Colonic mucosa (tissue), 4 donors: Measurements from ENCODE around the gene KCND3. TPM values are rescaled to one million over a fixed set of nuclear protein-coding genes. Genes with fewer than 3 reads are reported as not detected.

Experiments used
- DNase-seq: peaks from one replicate; pipeline ENCODE4 v3.0.0-alpha.2; 2020
- H3K27ac ChIP-seq: fragments of 200-600 bp; one replicate; pipeline ENCODE4 v1.8.0; 2021
- H3K27me3 ChIP-seq: fragments of 200-600 bp; one replicate; pipeline ENCODE4 v1.8.0; 2021
- H3K36me3 ChIP-seq: fragments of 200-600 bp; one replicate; pipeline ENCODE4 v1.8.0; 2021
- H3K4me1 ChIP-seq: fragments of 200-600 bp; one replicate; pipeline ENCODE4 v1.8.0; 2021; ENCODE audit warnings: mild to moderate bottlenecking
- H3K4me3 ChIP-seq: fragments of 200-600 bp; one replicate; pipeline ENCODE4 v1.8.0; 2021
- H3K9ac ChIP-seq, 2 donors: one replicate each; pipeline ENCODE4 v1.7.0; 2013; ENCODE audit warnings: control low read depth in 2 of 2, low read depth in 2 of 2, low read length in 2 of 2
- H3K9me3 ChIP-seq: fragments of 200-600 bp; one replicate; pipeline ENCODE4 v1.8.0; 2021
- CTCF ChIP-seq: fragments of 200-600 bp; IDR thresholded peaks from one replicate; pipeline ENCODE4 v1.8.0; 2022; ENCODE audit warnings: antibody characterized with exemption, mild to moderate bottlenecking
- intact Hi-C: fragments of 100-400 bp; cut with DNase I; formaldehyde crosslinking; loops from one replicate; pipeline ENCODE4 v1.14.1; 2022
- total RNA-seq, 2 donors: library from RNA; stranded (reverse); fragmentation: NEBNext Ultra II Directional in 1 of 2; extraction: Animal tissue kit (Norgen Biotek cat#: 25700) in 1 of 2; gene quantifications; one replicate each; pipeline ENCODE4 v1.2.1, GENCODE V29; 2021
- donor health status: healthy.
- donor health status: DM: no; HTN: no; CAD: no.
- donor health status: DM: no; HTN: no; CAD: no.

Gene KCND3
- total RNA-seq, 2 donors from 2014 or later: 0.94 to 3.5 TPM

GRCh38 chr1:111938536-111938935, 50.9 kb downstream of the KCND3 start:
- no peak overlapping the region for H3K4me3 ChIP-seq
- DNase-seq: no peak
- H3K27me3 ChIP-seq: no peaks in the 10 kb centered on the region
- H3K27ac ChIP-seq: no peak overlapping the region
- no peaks in the 10 kb centered on the region for H3K36me3 ChIP-seq
- H3K9ac ChIP-seq: no peak overlapping the region
- TF ChIP-seq CTCF: no peak
- no peaks in the 10 kb centered on the region for H3K4me1 ChIP-seq
- no peaks in the 10 kb centered on the region for H3K9me3 ChIP-seq
- intact Hi-C loops: no loop called here

- Histone ChIP-seq H3K9ac (no peak overlapping the region), H3K4me3 (no peak overlapping the region), H3K4me1 (no peaks in the 10 kb centered on the region), H3K9me3 (no peaks in the 10 kb centered on the region), H3K27me3 (no peaks in the 10 kb centered on the region), H3K27ac (no peak overlapping the region), H3K36me3 (no peaks in the 10 kb centered on the region)
- no peak for TF ChIP-seq CTCF
- no peak for DNase-seq
- intact Hi-C loops: no loop called here
These were observed 51.3 kb downstream of the KCND3 start for GRCh38 chr1:111938123-111938522.

- Histone ChIP-seq H3K9me3 (no peaks in the 10 kb centered on the region), H3K4me1 (no peaks in the 10 kb centered on the region), H3K4me3 (no peak overlapping the region), H3K27me3 (no peaks in the 10 kb centered on the region), H3K9ac (no peak overlapping the region), H3K36me3 (no peaks in the 10 kb centered on the region), H3K27ac (no peak overlapping the region)
- intact Hi-C loops: no loop called here
- no peak for TF ChIP-seq CTCF
- no peak for DNase-seq
These were observed 52.2 kb downstream of the KCND3 start for GRCh38 chr1:111937147-111937725.

GRCh38 chr1:111934106-111934852, 55.2 kb downstream of the KCND3 start:
- H3K9ac ChIP-seq: no peak overlapping the region
- H3K36me3 ChIP-seq: no peaks in the 10 kb centered on the region
- no peaks in the 10 kb centered on the region for H3K4me1 ChIP-seq
- DNase-seq: no peak
- no peak overlapping the region for H3K4me3 ChIP-seq
- H3K9me3 ChIP-seq: no peaks in the 10 kb centered on the region
- H3K27me3 ChIP-seq: no peaks in the 10 kb centered on the region
- intact Hi-C loops: no loop called here
- H3K27ac ChIP-seq: no peak overlapping the region
- no peak for TF ChIP-seq CTCF

- Histone ChIP-seq H3K36me3 (no peaks in the 10 kb centered on the region), H3K4me1 (no peaks in the 10 kb centered on the region), H3K9ac (no peak overlapping the region), H3K9me3 (no peaks in the 10 kb centered on the region), H3K27me3 (no peaks in the 10 kb centered on the region), H3K4me3 (no peak overlapping the region), H3K27ac (no peak overlapping the region)
- no peak for TF ChIP-seq CTCF
- intact Hi-C loops: no loop called here
- DNase-seq: no peak
These were observed 59.1 kb downstream of the KCND3 start for GRCh38 chr1:111930356-111930755.
